ENCODE measurements around the gene SYT8. TPM values are rescaled to one million over a fixed set of nuclear protein-coding genes. Genes with fewer than 3 reads are reported as not detected.

The SYT8 gene
- total RNA-seq, 4 donors from 2014 or later, result 1.4 to 4.1 TPM; not detected in 2

DNA sequence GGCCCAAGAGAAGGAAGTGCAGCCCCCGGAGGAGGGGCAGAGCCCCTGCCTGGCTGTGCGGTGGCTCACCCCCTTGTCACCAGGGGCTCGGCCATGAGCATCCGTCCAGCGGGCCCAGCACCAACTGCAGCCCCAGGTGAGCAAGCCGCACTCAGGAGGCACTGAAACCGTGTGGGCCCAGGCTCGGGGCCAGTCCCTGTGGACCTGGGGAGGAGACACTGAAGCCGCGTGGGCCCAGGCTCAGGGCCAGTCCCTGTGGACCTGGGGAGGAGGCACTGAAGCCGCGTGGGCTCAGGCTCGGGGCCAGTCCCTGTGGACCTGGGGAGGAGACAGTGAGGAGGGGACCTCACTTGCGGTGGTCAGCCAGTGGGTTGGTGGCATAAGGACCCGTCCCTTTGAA lies 32.0 kb downstream of the SYT8 start:
- H3K4me3 ChIP-seq, result no peak overlapping the region
- DNase-seq, result no peak
- WGBS, 2 donors (ENCODE audit: low coverage in 1 of 2), result 77% methylated on average over 12 of the region's 15 CpGs; no CpG with 5 or more reads in 1 of the 2 donors
- intact Hi-C loops (cut with DNase I; ENCODE audit: low total_unique reads), result no loop called here
- H3K27ac ChIP-seq, result no peak overlapping the region
- TF ChIP-seq EP300 (IDR thresholded peaks at IDR 0.05; ENCODE audit: low read depth) (no peak), POLR2A (IDR thresholded peaks at IDR 0.05) (no peak), POLR2AphosphoS5 (IDR thresholded peaks at IDR 0.05) (no peak)
- TF ChIP-seq, protein P1, sequence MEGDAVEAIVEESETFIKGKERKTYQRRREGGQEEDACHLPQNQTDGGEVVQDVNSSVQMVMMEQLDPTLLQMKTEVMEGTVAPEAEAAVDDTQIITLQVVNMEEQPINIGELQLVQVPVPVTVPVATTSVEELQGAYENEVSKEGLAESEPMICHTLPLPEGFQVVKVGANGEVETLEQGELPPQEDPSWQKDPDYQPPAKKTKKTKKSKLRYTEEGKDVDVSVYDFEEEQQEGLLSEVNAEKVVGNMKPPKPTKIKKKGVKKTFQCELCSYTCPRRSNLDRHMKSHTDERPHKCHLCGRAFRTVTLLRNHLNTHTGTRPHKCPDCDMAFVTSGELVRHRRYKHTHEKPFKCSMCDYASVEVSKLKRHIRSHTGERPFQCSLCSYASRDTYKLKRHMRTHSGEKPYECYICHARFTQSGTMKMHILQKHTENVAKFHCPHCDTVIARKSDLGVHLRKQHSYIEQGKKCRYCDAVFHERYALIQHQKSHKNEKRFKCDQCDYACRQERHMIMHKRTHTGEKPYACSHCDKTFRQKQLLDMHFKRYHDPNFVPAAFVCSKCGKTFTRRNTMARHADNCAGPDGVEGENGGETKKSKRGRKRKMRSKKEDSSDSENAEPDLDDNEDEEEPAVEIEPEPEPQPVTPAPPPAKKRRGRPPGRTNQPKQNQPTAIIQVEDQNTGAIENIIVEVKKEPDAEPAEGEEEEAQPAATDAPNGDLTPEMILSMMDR (IDR thresholded peaks at IDR 0.05), result no peak
- in situ Hi-C loops (cut with MboI; ENCODE audit: low pct_ligation_motif_present in 1 of 4, low pct_unique_long_range_greater_than_20kb in 1 of 4, low sequenced_read_pairs in 3 of 4), result no loop called here
- no peaks in the 10 kb centered on the region for H3K27me3 ChIP-seq
- peaks cover 25 to 52% (median 35%) of the 10 kb centered on the region in 4 donors for H3K4me1 ChIP-seq
- no peaks in the 10 kb centered on the region for H3K36me3 ChIP-seq
- no peaks in the 10 kb centered on the region for H3K9me3 ChIP-seq

DNA sequence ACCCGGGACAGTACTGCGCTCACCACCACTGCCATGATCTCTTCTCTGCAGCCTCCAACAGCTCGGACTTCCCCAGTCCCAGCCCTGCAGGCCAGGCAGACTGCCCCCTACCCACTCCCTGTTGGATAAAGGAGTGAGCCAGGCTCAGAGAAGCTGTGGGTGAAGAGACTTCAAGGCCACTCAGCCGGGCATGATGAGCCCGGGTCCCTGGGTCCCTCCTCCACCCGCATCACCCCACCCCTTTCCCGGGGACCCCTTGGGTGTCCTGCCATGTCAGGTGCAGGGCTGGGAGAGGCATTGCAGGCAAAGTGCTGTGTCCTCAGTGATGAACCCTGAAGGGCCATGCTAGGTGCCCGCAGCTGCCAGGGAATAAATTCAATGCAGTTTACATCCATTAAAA lies 32.6 kb downstream of the SYT8 start:
- no peaks in the 10 kb centered on the region for H3K36me3 ChIP-seq
- no peak for TF ChIP-seq POLR2AphosphoS5 (IDR thresholded peaks at IDR 0.05)
- TF ChIP-seq, protein P1 (IDR thresholded peaks at IDR 0.05), result no peak
- TF ChIP-seq POLR2A (IDR thresholded peaks at IDR 0.05), result no peak
- no peak for TF ChIP-seq EP300 (IDR thresholded peaks at IDR 0.05; ENCODE audit: low read depth)
- no peaks in the 10 kb centered on the region for H3K9me3 ChIP-seq
- peak overlapping the region in 1 of 4 donors; percentile 69 for H3K27ac ChIP-seq
- no peak overlapping the region for H3K4me3 ChIP-seq
- WGBS, 2 donors (ENCODE audit: low coverage in 1 of 2), result 54% methylated on average over 8 of the region's 8 CpGs; no CpG with 5 or more reads in 1 of the 2 donors
- in situ Hi-C loops (cut with MboI; ENCODE audit: low pct_ligation_motif_present in 1 of 4, low pct_unique_long_range_greater_than_20kb in 1 of 4, low sequenced_read_pairs in 3 of 4), result no loop called here
- H3K4me1 ChIP-seq, result peaks cover 25 to 52% (median 35%) of the 10 kb centered on the region in 4 donors
- intact Hi-C loops (cut with DNase I; ENCODE audit: low total_unique reads), result no loop called here
- no peak for DNase-seq
- H3K27me3 ChIP-seq, result no peaks in the 10 kb centered on the region

DNA sequence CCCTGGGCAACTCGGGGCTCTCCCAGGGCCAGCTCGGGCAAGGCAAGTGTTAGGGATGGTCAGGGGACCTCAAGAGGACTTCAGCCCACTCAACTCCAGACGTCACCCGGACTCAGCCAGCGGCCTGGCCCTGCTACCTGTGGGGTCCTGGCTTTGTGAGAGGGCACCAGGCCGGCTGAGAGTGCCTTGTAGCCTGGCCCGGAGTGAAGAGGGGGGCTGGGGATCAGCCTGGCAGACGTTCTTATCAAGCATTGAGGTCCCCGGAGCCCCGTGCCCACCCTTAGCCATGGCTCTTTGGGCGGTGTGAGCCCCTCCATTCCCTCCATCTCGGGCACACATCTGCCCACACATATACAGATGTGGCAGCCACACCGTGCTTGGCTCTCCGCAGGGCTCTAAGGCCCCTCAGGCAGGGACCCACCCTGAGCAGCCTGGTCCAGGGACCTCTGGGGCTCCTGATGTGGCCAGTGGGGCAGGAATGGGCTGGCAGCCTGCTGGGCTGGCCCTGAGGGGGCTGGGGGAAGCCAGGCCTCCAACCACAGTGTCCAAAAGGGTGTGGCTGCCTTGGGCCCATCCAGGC lies 33.4 kb downstream of the SYT8 start:
- in situ Hi-C loops (cut with MboI; ENCODE audit: low pct_ligation_motif_present in 1 of 4, low pct_unique_long_range_greater_than_20kb in 1 of 4, low sequenced_read_pairs in 3 of 4) (no loop called here), intact Hi-C loops (cut with DNase I; ENCODE audit: low total_unique reads) (no loop called here)
- Histone ChIP-seq H3K27me3 (no peaks in the 10 kb centered on the region), H3K4me1 (peaks cover 21 to 50% (median 33%) of the 10 kb centered on the region in 4 donors), H3K27ac (peak overlapping the region; percentile 62 to 71 (median 70)), H3K9me3 (no peaks in the 10 kb centered on the region), H3K4me3 (peak overlapping the region in 2 of 4 donors; percentile 27 to 28), H3K36me3 (no peaks in the 10 kb centered on the region)
- 84% methylated on average over 12 of the region's 14 CpGs; no CpG with 5 or more reads in 1 of the 2 donors for WGBS, 2 donors (ENCODE audit: low coverage in 1 of 2)
- DNase-seq, result no peak
- no peak for TF ChIP-seq POLR2A (IDR thresholded peaks at IDR 0.05)
- no peak for TF ChIP-seq POLR2AphosphoS5 (IDR thresholded peaks at IDR 0.05)
- no peak for TF ChIP-seq EP300 (IDR thresholded peaks at IDR 0.05; ENCODE audit: low read depth)
- TF ChIP-seq, protein P1 (IDR thresholded peaks at IDR 0.05), result no peak

DNA sequence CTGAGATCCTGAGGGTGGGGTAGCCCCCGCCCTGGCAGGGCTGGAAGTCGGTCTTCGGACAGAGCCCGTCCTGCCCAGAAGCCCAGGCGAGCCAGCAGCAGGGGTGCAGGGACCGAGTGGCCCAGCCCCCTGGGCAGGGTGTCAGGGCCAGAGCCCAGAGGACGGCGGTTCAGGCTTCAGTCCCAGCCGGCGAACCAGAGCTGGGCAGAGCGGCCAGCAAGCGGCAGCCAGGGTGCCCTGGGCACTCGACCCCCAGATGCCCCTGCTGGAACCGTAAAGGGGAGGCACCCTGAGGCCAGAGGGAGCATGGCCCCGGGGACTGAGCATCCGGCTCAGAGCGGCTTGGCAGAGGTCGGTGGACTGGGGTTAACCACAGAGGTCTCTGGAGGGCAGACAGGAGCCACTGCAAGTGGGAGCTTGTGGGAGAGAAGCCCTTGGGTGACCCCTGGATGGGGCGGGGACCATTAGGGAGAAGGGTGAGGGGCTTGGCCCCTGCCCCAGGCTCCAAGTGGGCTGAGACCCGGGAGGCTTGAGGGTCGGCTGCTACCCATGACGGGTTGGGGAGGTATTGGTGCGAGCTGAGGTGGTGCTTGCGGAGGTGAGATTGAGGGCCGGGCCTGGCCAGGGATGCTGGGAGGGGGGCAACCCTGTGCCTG lies 34.0 kb downstream of the SYT8 start:
- H3K27me3 ChIP-seq, result no peaks in the 10 kb centered on the region
- WGBS, 2 donors (ENCODE audit: low coverage in 1 of 2), result 63% methylated on average over 15 of the region's 25 CpGs; no CpG with 5 or more reads in 1 of the 2 donors
- in situ Hi-C loops (cut with MboI; ENCODE audit: low pct_ligation_motif_present in 1 of 4, low pct_unique_long_range_greater_than_20kb in 1 of 4, low sequenced_read_pairs in 3 of 4), result no loop called here
- peaks cover 18 to 44% (median 29%) of the 10 kb centered on the region in 4 donors for H3K4me1 ChIP-seq
- H3K4me3 ChIP-seq, result peak overlapping the region in 2 of 4 donors; percentile 27 to 28
- intact Hi-C loops (cut with DNase I; ENCODE audit: low total_unique reads), result no loop called here
- TF ChIP-seq EP300 (IDR thresholded peaks at IDR 0.05; ENCODE audit: low read depth) (no peak), POLR2AphosphoS5 (IDR thresholded peaks at IDR 0.05) (no peak), POLR2A (IDR thresholded peaks at IDR 0.05) (no peak)
- TF ChIP-seq, protein P1 (IDR thresholded peaks at IDR 0.05), result no peak
- no peaks in the 10 kb centered on the region for H3K36me3 ChIP-seq
- DNase-seq, result no peak
- no peaks in the 10 kb centered on the region for H3K9me3 ChIP-seq
- peak overlapping the region; percentile 62 to 71 (median 70) for H3K27ac ChIP-seq

Measured in transverse colon (tissue), 4 donors.